Keratinocyte (primary cell): ENCODE data around the gene CXCL6. TPM values are rescaled to one million over a fixed set of nuclear protein-coding genes. Genes with fewer than 3 reads are reported as not detected.

ENCODE experiments used
- DNase-seq: peaks from one replicate; pipeline ENCODE4 v3.0.0-alpha.2; 2011; ENCODE audit warnings: low read depth, missing footprints, low spot score
- FAIRE-seq: peaks from 2 replicates; lab custom pipeline; 2011; peaks lifted over from hg19 to GRCh38; lab: Jason Lieb, UNC
- H2AFZ ChIP-seq: 2 replicates; pipeline ENCODE4 v1.6.0; 2012; ENCODE audit warnings: low read length, control low read depth, inconsistent platforms; ENCODE audit not compliant: control insufficient read depth
- H3K27ac ChIP-seq: 2 replicates; pipeline ENCODE4 v1.5.1; 2011; ENCODE audit warnings: low read length; ENCODE audit not compliant: control insufficient read depth, insufficient read depth
- H3K27me3 ChIP-seq: 3 replicates; pipeline ENCODE4 v1.6.0; 2011; ENCODE audit warnings: low read length; ENCODE audit not compliant: control insufficient read depth, insufficient read depth; ENCODE audit errors: extremely low read depth
- H3K36me3 ChIP-seq, 2 experiments: 2 replicates in 1 of 2; 3 replicates in 1 of 2; pipeline ENCODE4 v1.5.1; 2011; ENCODE audit warnings: low read length in 2 of 2, mild to moderate bottlenecking in 1 of 2; ENCODE audit not compliant: control insufficient read depth in 2 of 2, insufficient read depth in 2 of 2; ENCODE audit errors: extremely low read depth in 1 of 2
- H3K4me1 ChIP-seq: 3 replicates; pipeline ENCODE4 v1.5.1; 2011; ENCODE audit warnings: low read length; ENCODE audit not compliant: control insufficient read depth, insufficient read depth; ENCODE audit errors: extremely low read depth
- H3K4me2 ChIP-seq: 3 replicates; pipeline ENCODE4 v1.6.0; 2011; ENCODE audit warnings: low read depth, low read length; ENCODE audit not compliant: control insufficient read depth, insufficient read depth; ENCODE audit errors: extremely low read depth
- H3K4me3 ChIP-seq, 3 experiments: fragments of 200-600 bp in 1 of 3; sonication (generic) in 1 of 3; 2 replicates in 2 of 3; 3 replicates in 1 of 3; pipeline ENCODE4 v1.5.1; 2011 to 2016; ENCODE audit warnings: low read length in 3 of 3, mild to moderate bottlenecking in 3 of 3, control low read depth in 2 of 3, inconsistent platforms in 1 of 3, low read depth in 1 of 3, mixed read lengths in 1 of 3, mixed run types in 1 of 3, moderate library complexity in 1 of 3; ENCODE audit not compliant: control insufficient read depth in 2 of 3, insufficient read depth in 2 of 3; ENCODE audit errors: extremely low read depth in 1 of 3
- H3K79me2 ChIP-seq: 2 replicates; pipeline ENCODE4 v1.6.0; 2012; ENCODE audit warnings: low read length; ENCODE audit not compliant: control insufficient read depth, insufficient read depth
- H3K9ac ChIP-seq: 3 replicates; pipeline ENCODE4 v1.6.0; 2011; ENCODE audit warnings: low read length; ENCODE audit not compliant: control insufficient read depth, insufficient read depth; ENCODE audit errors: extremely low read depth
- H3K9me1 ChIP-seq: 3 replicates; pipeline ENCODE4 v1.6.0; 2011; ENCODE audit warnings: low read length; ENCODE audit not compliant: control insufficient read depth, insufficient read depth; ENCODE audit errors: extremely low read depth
- H3K9me3 ChIP-seq: 2 replicates; pipeline ENCODE4 v1.5.1; 2012; ENCODE audit warnings: low read depth, low read length; ENCODE audit not compliant: control insufficient read depth
- H4K20me1 ChIP-seq: 3 replicates; pipeline ENCODE4 v1.6.0; 2011; ENCODE audit warnings: low read length; ENCODE audit not compliant: control insufficient read depth, insufficient read depth; ENCODE audit errors: extremely low read depth
- EZH2 ChIP-seq: IDR thresholded peaks from one replicate; pipeline ENCODE4 v1.6.1; 2012; ENCODE audit warnings: inconsistent platforms, mild to moderate bottlenecking, low read length, moderate library complexity
- dilution Hi-C: fragments of 300-500 bp; cut with MboI; formaldehyde crosslinking; loops from one replicate; pipeline ENCODE4 v1.7.0; 2020; ENCODE audit warnings: low sequenced_read_pairs; ENCODE audit not compliant: extremely low pct_ligation_motif_present
- polyA plus RNA-seq, 5 experiments: library from polyadenylated mRNA; depleted of rRNA in 3 of 5; stranded (reverse) in 3 of 5; stranded (forward) in 1 of 5; unstranded in 1 of 5; fragments of >200 nt; gene quantifications; 1 replicate in 1 of 5; 2 replicates in 3 of 5; 3 replicates in 1 of 5; pipeline versions ENCODE4 v1.2.1 to v1.2.3, GENCODE V29; 2011 to 2012; ENCODE audit warnings: missing spikeins in 2 of 5, low read depth in 1 of 5, low replicate concordance in 1 of 5
- TF ChIP-seq, protein P1 (sequence below), 3 experiments: IDR thresholded peaks in 1 of 3; conservative IDR thresholded peaks in 1 of 3; optimal IDR thresholded peaks in 1 of 3; 2 replicates in 2 of 3; 3 replicates in 1 of 3; pipeline versions ENCODE3 to v1.5.1; 2011; ENCODE audit warnings: low read length in 3 of 3, mild to moderate bottlenecking in 3 of 3, moderate library complexity in 2 of 3, control low read depth in 1 of 3, inconsistent platforms in 1 of 3; ENCODE audit not compliant: insufficient read depth in 2 of 3; ENCODE audit errors: extremely low read depth in 1 of 3

Gene CXCL6
- polyA plus RNA-seq, 1 donor (not counting 4 experiments of a cell fraction or from before 2014, with no cell fraction given): 0.08 TPM

DNA sequence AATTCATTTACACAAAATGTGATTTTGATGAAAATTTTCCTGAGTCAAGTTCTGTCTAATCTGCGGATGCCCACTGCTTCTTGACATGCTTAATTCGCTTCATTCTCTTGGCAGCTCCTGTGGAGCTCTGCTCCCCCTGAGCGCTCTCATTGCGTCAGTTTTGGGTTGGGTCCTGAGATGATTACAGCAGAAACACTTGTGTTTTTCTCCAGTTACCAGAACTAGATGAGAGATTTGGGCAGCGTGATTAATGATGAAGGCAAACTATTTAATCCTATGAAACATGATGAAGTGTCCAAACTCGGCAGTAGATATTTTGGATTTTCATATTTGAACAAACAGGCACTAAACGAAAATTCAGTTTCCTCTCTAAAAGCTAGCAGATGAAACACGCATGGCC, 28.5 kb downstream of the CXCL6 start:
- dilution Hi-C loops: no loop called here
- H3K4me1 ChIP-seq: peaks cover 34% of the 10 kb centered on the region
- no peak for FAIRE-seq
- H3K9me1 ChIP-seq: no peaks in the 10 kb centered on the region
- H3K27me3 ChIP-seq: no peaks in the 10 kb centered on the region
- no peaks in the 10 kb centered on the region for H3K79me2 ChIP-seq
- TF ChIP-seq, protein P1, sequence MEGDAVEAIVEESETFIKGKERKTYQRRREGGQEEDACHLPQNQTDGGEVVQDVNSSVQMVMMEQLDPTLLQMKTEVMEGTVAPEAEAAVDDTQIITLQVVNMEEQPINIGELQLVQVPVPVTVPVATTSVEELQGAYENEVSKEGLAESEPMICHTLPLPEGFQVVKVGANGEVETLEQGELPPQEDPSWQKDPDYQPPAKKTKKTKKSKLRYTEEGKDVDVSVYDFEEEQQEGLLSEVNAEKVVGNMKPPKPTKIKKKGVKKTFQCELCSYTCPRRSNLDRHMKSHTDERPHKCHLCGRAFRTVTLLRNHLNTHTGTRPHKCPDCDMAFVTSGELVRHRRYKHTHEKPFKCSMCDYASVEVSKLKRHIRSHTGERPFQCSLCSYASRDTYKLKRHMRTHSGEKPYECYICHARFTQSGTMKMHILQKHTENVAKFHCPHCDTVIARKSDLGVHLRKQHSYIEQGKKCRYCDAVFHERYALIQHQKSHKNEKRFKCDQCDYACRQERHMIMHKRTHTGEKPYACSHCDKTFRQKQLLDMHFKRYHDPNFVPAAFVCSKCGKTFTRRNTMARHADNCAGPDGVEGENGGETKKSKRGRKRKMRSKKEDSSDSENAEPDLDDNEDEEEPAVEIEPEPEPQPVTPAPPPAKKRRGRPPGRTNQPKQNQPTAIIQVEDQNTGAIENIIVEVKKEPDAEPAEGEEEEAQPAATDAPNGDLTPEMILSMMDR (optimal IDR thresholded peaks at IDR 0.05 in 1 of 3, IDR thresholded peaks at IDR 0.05 in 1 of 3, conservative IDR thresholded peaks at IDR 0.05 in 1 of 3; ENCODE audit: extremely low read depth in 1 of 3, insufficient read depth in 2 of 3, low read length in 3 of 3): no peak
- no peak for TF ChIP-seq EZH2
- no peak overlapping the region for H3K9ac ChIP-seq
- no peak overlapping the region for H3K27ac ChIP-seq
- H2AFZ ChIP-seq: no peak overlapping the region
- no peak overlapping the region for H3K4me2 ChIP-seq
- H4K20me1 ChIP-seq: no peaks in the 10 kb centered on the region
- H3K36me3 ChIP-seq: peaks cover 0 to under 1% of the 10 kb centered on the region in 2 experiments
- no peaks in the 10 kb centered on the region for H3K9me3 ChIP-seq
- H3K4me3 ChIP-seq: no peak overlapping the region
- no peak for DNase-seq

DNA sequence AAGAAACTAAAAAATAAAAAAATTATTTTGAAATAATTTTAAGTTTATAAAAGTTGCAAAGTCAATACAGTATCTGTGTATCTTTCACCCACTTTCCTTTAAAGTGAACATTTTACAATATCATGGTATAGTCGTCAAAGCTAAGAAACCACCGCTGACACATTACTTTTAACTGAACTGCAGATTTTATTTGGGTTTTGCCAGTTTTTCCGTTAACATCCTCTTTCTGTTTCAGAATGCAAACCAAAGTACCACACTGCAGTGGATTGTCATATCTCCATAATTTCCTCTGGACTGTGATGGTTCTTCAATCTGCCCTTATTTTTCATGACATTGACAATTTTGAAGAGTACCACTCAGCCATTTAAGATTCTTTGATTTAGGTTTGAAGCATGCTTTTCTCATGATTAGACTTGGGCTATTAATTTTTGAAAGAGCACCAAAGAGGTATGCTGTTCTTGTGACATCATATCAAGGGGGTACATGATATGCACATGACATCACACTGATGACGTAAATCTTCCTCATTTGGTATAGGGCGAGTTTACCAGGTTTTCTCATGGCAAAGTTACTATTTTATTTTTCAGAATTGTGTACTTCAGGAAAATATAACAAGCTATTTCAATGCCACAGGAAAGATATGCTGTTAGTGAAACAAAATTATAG, 29.1 kb downstream of the CXCL6 start:
- Histone ChIP-seq H3K27me3 (no peaks in the 10 kb centered on the region), H3K4me1 (peaks cover 38% of the 10 kb centered on the region), H2AFZ (no peak overlapping the region), H3K4me3 (no peak overlapping the region), H3K9me3 (no peaks in the 10 kb centered on the region), H4K20me1 (no peaks in the 10 kb centered on the region), H3K36me3 (peaks cover 0 to 2% of the 10 kb centered on the region in 2 experiments), H3K9me1 (no peaks in the 10 kb centered on the region), H3K4me2 (no peak overlapping the region), H3K79me2 (no peaks in the 10 kb centered on the region), H3K27ac (no peak overlapping the region), H3K9ac (no peak overlapping the region)
- TF ChIP-seq, protein P1 (optimal IDR thresholded peaks at IDR 0.05 in 1 of 3, IDR thresholded peaks at IDR 0.05 in 1 of 3, conservative IDR thresholded peaks at IDR 0.05 in 1 of 3; ENCODE audit: extremely low read depth in 1 of 3, insufficient read depth in 2 of 3, low read length in 3 of 3): no peak
- no peak for TF ChIP-seq EZH2
- dilution Hi-C loops: no loop called here
- FAIRE-seq (no peak), DNase-seq (no peak)
